Common myeloid progenitor, CD34-positive (primary cell): ENCODE measurements around the gene ZNF485.
"Not testable (repeated sequence)": the region's sequence is repeated elsewhere in the genome, so short reads cannot be mapped to it uniquely, and the experiment has no call there.

Experiments
- CTCF ChIA-PET: fragments of 350-600 bp; sonication (Branson Sonifier 250); formaldehyde crosslinking; loops from one replicate; lab custom pipeline; 2021; ENCODE audit warnings: antibody characterized with exemption; lab: Charles Lee
- POLR2A ChIA-PET: fragments of 350-600 bp; sonication (Branson Sonifier 250); formaldehyde crosslinking; loops from one replicate; lab custom pipeline; 2021; ENCODE audit warnings: antibody characterized with exemption; lab: Charles Lee
- DNase-seq, 3 donors: peaks; one replicate each; pipeline versions ENCODE4 v3.0.0 to v3.0.0-alpha.2; 2013
- H3K27ac ChIP-seq, 2 experiments: 1 replicate in 1 of 2; 2 replicates in 1 of 2; pipeline ENCODE4 v1.7.0; 2013; ENCODE audit warnings: inconsistent platforms in 2 of 2, low read length in 2 of 2, mild to moderate bottlenecking in 2 of 2, low read depth in 1 of 2, moderate library complexity in 1 of 2; ENCODE audit not compliant: severe bottlenecking in 2 of 2, insufficient read depth in 1 of 2, poor library complexity in 1 of 2
- H3K27me3 ChIP-seq, 5 experiments: replicated peaks in 2 of 5; 1 replicate in 3 of 5; 2 replicates in 2 of 5; pipeline versions ENCODE4 v1.6.1 to v1.7.0; 2013; ENCODE audit warnings: low read length in 4 of 5, mild to moderate bottlenecking in 2 of 5, moderate library complexity in 2 of 5, inconsistent platforms in 1 of 5; ENCODE audit not compliant: insufficient read depth in 5 of 5, control insufficient read depth in 4 of 5
- H3K36me3 ChIP-seq, 4 experiments: 1 replicate in 2 of 4; 2 replicates in 2 of 4; pipeline versions ENCODE4 v1.6.1 to v1.7.0; 2013; ENCODE audit warnings: low read length in 3 of 4, control low read depth in 1 of 4, mild to moderate bottlenecking in 1 of 4; ENCODE audit not compliant: control insufficient read depth in 4 of 4, insufficient read depth in 4 of 4
- H3K4me1 ChIP-seq, 4 experiments: 1 replicate in 3 of 4; 2 replicates in 1 of 4; pipeline versions ENCODE4 v1.6.1 to v1.7.1; 2013; ENCODE audit warnings: low read length in 3 of 4, mild to moderate bottlenecking in 3 of 4, control low read depth in 1 of 4, inconsistent platforms in 1 of 4, moderate library complexity in 1 of 4; ENCODE audit not compliant: control insufficient read depth in 4 of 4, insufficient read depth in 4 of 4; ENCODE audit errors: control extremely low read depth in 1 of 4
- H3K4me3 ChIP-seq, 7 experiments: 1 replicate in 4 of 7; 2 replicates in 3 of 7; pipeline versions ENCODE4 v1.5.1 to v1.7.0; 2013; ENCODE audit warnings: mild to moderate bottlenecking in 7 of 7, low read length in 6 of 7, moderate library complexity in 6 of 7, inconsistent platforms in 2 of 7, low read depth in 2 of 7, control low read depth in 1 of 7; ENCODE audit not compliant: insufficient read depth in 4 of 7, control insufficient read depth in 1 of 7; ENCODE audit errors: extremely low read depth in 1 of 7
- H3K9me3 ChIP-seq, 5 experiments: 1 replicate in 4 of 5; 2 replicates in 1 of 5; pipeline versions ENCODE4 v1.6.1 to v1.7.1; 2013; ENCODE audit warnings: low read length in 4 of 5, mild to moderate bottlenecking in 2 of 5, inconsistent platforms in 1 of 5, low read depth in 1 of 5, moderate library complexity in 1 of 5; ENCODE audit not compliant: control insufficient read depth in 4 of 5, insufficient read depth in 2 of 5; ENCODE audit errors: control extremely low read depth in 1 of 5
- WGBS: methylation state at CpG from one replicate; pipeline ENCODE4 v1.1.5; 2013; ENCODE audit not compliant: insufficient coverage; 5-methylcytosine and 5-hydroxymethylcytosine counted together

ZNF485 gene

DNA sequence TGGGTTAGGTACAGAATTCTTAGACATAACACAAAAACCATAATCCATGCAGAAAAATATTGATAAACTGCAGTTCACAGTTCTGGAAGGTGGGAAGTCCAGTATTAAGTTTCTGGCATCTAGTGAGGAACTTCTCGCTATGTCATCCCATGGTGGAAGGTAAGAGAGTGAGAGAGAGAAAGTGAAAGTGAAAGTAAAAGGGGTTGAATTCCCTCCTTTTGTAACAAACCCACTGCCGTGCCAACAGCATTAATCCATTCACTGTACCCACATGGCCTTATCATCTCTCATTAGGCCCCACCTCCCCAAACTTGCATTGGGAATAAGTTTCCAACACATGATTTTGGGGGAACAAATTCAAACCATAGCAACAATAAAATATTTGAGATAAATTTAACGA, 17.1 kb downstream of the ZNF485 start:
- WGBS = no CpG with 5 or more reads among the region's 3 CpGs
- peaks cover 0 to 5% (median 0%) of the 10 kb centered on the region in 4 experiments for H3K36me3 ChIP-seq
- ChIA-PET POLR2A (no interaction called here), CTCF (no interaction called here)
- no peaks in the 10 kb centered on the region for H3K27me3 ChIP-seq
- H3K4me3 ChIP-seq = peak overlapping the region in 4 of 7 experiments; percentile 22 to 64 (median 52)
- H3K27ac ChIP-seq = peak overlapping the region in 1 of 2 experiments; percentile 38
- peak; percentile 56 to 86 (median 80) for DNase-seq
- peaks cover 0 to 10% (median 2%) of the 10 kb centered on the region in 4 experiments for H3K4me1 ChIP-seq
- H3K9me3 ChIP-seq = peaks cover 1 to 15% (median 6%) of the 10 kb centered on the region in 5 experiments

DNA sequence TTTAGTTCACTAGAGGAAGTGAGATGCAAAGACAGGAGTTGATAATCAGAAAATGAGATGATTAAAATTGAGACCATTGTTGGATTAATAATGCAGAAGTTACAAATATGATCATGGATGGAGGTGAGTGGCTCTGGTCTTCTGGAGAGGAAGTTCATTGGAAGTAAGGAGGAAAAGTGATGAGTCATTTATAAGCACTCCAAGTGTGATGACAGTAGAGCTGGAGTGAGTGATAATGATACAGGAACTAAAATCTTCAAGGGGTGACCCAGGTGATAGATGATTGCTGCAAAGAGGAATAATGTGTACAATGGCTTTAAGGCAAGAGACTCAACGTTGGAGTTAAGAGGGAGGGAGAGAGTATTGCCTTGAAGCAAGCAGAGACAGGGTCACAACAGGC, 21.7 kb downstream of the ZNF485 start:
- ChIA-PET POLR2A (no interaction called here), CTCF (no interaction called here)
- H3K27me3 ChIP-seq = no peaks in the 10 kb centered on the region
- no peak overlapping the region for H3K4me3 ChIP-seq
- H3K36me3 ChIP-seq = no peaks in the 10 kb centered on the region
- DNase-seq = no peak
- H3K4me1 ChIP-seq = no peaks in the 10 kb centered on the region
- H3K9me3 ChIP-seq = peaks cover 0 to 6% (median 0%) of the 10 kb centered on the region in 5 experiments
- 100% methylated on average over 1 of the region's 1 CpG for WGBS
- H3K27ac ChIP-seq = no peak overlapping the region

DNA sequence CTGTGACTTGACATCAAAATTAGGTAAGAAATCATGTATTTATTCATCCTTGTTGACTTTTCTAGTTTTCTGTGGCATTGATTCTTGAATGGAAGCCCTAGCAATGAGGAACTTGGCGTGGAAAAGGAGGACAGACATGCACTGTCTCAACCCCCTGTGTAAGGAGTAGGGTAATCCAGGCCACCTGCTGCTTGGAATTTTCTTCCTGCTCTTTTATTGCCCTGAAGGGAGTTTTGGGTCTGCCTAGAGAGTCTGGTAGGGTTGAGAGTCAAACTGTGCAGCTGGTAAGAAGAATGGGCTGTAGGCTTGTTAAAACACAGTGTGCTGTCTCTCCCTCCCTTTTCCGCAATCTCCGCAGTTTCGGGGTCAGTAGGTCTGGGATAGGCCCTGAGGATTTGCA, 22.7 kb downstream of the ZNF485 start:
- ChIA-PET CTCF (no interaction called here), POLR2A (no interaction called here)
- no peaks in the 10 kb centered on the region for H3K27me3 ChIP-seq
- H3K4me3 ChIP-seq = no peak overlapping the region
- WGBS = 92% methylated on average over 3 of the region's 4 CpGs
- peaks cover 0 to 6% (median 0%) of the 10 kb centered on the region in 5 experiments for H3K9me3 ChIP-seq
- H3K4me1 ChIP-seq = no peaks in the 10 kb centered on the region
- no peak overlapping the region for H3K27ac ChIP-seq
- H3K36me3 ChIP-seq = no peaks in the 10 kb centered on the region
- DNase-seq = no peak

DNA sequence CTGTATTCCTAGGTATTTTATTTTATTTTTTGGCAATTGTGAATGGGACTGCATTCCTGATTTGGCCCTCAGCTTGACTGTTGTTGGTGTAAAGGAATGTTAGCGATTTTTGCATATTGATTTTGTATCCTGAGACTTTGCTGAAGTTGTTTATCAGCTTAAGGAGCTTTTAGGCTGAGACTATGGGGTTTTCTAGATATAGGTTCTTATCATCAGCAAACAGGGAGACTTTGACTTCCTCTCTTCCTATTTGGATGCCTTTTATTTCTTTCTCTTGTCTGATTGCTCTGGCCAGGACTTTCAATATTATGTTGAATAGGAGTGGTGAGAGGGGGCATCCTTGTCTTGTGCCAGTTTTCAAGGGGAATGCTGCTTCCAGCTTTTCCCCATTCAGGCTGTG, 29.6 kb downstream of the ZNF485 start:
- H3K27ac ChIP-seq, H3K27me3 ChIP-seq, DNase-seq, H3K36me3 ChIP-seq, H3K4me3 ChIP-seq, CTCF ChIA-PET, POLR2A ChIA-PET, H3K4me1 ChIP-seq: not testable (repeated sequence)
- 50% methylated on average over 1 of the region's 1 CpG for WGBS
- peaks cover 3 to 20% (median 3%) of the 10 kb centered on the region in 5 experiments for H3K9me3 ChIP-seq

DNA sequence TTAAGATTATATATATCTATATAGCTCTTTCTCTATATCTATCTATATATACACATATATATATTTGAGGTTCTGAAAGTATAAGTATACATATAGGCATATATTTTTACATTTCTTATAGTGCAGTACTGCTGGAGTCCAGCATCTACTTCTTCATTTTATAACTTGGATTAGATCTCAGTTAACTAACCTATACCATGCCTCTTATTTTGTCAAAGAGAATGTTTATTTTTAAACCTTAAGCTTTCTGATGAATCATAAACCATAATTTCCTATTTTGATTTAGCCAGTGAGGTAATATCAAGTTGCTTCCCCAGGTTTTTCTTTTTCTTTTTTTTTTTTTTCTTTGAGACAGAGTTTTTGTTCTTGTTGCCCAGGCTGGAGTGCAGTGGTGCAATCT, 34.4 kb downstream of the ZNF485 start:
- Histone ChIP-seq H3K4me3 (no peak overlapping the region), H3K4me1 (no peaks in the 10 kb centered on the region), H3K9me3 (peaks cover 25 to 60% (median 40%) of the 10 kb centered on the region in 5 experiments), H3K27ac (no peak overlapping the region), H3K36me3 (peaks cover 11 to 36% (median 20%) of the 10 kb centered on the region in 4 experiments), H3K27me3 (no peaks in the 10 kb centered on the region)
- CTCF ChIA-PET = no interaction called here
- POLR2A ChIA-PET = no interaction called here
- DNase-seq = no peak

DNA sequence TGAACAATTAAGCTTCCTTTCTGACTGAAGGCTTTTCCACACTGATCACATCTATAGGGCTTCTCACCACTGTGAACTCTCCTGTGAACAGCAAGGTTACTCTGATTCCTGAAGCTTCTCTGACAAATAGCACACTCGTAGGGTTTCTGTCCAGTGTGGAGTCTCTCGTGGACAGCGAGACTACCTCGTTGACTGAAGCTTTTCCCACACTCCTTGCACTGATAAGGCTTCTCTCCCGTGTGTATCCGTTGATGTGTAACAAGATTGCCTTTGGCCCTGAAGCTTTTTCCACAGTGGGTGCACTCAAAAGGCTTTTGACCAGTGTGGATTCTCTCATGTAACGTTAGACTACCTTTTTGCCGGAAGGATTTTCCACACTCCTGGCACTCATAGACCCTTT, 38.0 kb downstream of the ZNF485 start:
- Histone ChIP-seq H3K27me3 (no peaks in the 10 kb centered on the region), H3K4me1 (peaks cover 0 to 9% (median 4%) of the 10 kb centered on the region in 4 experiments), H3K9me3 (peaks cover 23 to 64% (median 44%) of the 10 kb centered on the region in 5 experiments), H3K4me3 (peak overlapping the region in 2 of 7 experiments; percentile 16 to 19), H3K27ac (no peak overlapping the region), H3K36me3 (peaks cover 11 to 47% (median 26%) of the 10 kb centered on the region in 4 experiments)
- CTCF ChIA-PET = no interaction called here
- DNase-seq = peak in 2 of 3 donors; percentile 22 to 31
- 98% methylated on average over 8 of the region's 8 CpGs for WGBS
- POLR2A ChIA-PET = no interaction called here

DNA sequence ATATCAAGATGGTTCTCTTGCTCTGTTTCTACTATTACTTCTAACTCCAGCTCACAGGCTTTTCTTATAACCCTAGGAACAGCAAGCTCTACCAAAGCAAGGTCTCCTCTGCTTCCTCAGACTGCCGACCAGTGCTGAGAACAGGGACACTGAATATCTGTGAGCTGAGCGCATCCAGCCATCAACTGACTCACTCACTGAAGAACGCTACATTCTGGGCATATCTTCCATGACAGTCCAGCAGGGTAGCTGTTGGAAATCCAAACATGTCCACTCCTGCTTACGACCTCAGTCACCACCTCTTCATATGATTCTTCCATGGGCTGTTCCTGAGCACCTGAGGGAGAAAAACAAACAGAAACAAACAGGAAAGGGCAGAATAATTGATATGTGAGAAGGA, 39.6 kb downstream of the ZNF485 start:
- Histone ChIP-seq H3K9me3 (peaks cover 23 to 61% (median 41%) of the 10 kb centered on the region in 5 experiments), H3K4me1 (peaks cover 0 to 10% (median 4%) of the 10 kb centered on the region in 4 experiments), H3K4me3 (no peak overlapping the region), H3K36me3 (peaks cover 11 to 47% (median 26%) of the 10 kb centered on the region in 4 experiments), H3K27ac (no peak overlapping the region), H3K27me3 (no peaks in the 10 kb centered on the region)
- no peak for DNase-seq
- CTCF ChIA-PET = no interaction called here
- POLR2A ChIA-PET = no interaction called here
- 96% methylated on average over 4 of the region's 4 CpGs for WGBS
